ENCODE data around the gene TMEM119. TPM values are rescaled to one million over a fixed set of nuclear protein-coding genes. Genes with fewer than 3 reads are reported as not detected.
A peak's percentile ranks its signal among the peaks of the same experiment; 100 is the strongest.

TMEM119 gene
- total RNA-seq, 1 donor from 2014 or later, result 34.6 TPM

DNA sequence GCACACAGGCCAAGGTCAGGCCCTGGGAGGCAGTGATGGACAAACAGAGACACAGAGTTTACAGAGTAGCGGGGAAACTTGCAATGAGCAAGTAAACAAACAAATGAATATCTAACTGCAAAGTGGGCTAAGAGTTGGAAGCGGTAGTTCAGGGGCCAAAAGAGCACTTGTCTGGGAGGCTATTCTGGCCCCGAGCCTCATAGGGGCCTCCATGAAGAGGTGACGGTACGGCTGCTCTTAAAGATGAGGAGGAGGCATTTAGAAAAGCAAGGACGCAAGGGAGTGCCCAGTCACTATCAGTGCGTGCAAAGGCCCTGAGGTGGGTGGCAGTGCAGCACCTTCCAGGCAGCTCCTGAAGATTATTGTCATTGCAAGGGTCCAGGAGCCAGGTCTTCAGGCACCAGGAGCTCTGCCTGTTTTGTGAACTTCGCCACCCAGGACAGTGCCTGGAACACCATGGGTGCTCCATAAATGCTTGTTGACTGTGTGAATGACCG, 4.4 kb upstream of the TMEM119 start:
- intact Hi-C loops (cut with DNase I), result no loop called here
- Histone ChIP-seq H3K4me1 (peaks cover 8% of the 10 kb centered on the region), H3K36me3 (no peaks in the 10 kb centered on the region), H3K4me3 (no peak overlapping the region), H3K9me3 (no peaks in the 10 kb centered on the region), H3K27me3 (no peaks in the 10 kb centered on the region), H3K27ac (no peak overlapping the region)
- no peak for TF ChIP-seq POLR2AphosphoS5 (IDR thresholded peaks at IDR 0.05; ENCODE audit: insufficient read depth in 1 of 2, low read depth in 1 of 2)
- no peak for TF ChIP-seq POLR2A (IDR thresholded peaks at IDR 0.05)
- TF ChIP-seq, protein P1, sequence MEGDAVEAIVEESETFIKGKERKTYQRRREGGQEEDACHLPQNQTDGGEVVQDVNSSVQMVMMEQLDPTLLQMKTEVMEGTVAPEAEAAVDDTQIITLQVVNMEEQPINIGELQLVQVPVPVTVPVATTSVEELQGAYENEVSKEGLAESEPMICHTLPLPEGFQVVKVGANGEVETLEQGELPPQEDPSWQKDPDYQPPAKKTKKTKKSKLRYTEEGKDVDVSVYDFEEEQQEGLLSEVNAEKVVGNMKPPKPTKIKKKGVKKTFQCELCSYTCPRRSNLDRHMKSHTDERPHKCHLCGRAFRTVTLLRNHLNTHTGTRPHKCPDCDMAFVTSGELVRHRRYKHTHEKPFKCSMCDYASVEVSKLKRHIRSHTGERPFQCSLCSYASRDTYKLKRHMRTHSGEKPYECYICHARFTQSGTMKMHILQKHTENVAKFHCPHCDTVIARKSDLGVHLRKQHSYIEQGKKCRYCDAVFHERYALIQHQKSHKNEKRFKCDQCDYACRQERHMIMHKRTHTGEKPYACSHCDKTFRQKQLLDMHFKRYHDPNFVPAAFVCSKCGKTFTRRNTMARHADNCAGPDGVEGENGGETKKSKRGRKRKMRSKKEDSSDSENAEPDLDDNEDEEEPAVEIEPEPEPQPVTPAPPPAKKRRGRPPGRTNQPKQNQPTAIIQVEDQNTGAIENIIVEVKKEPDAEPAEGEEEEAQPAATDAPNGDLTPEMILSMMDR (IDR thresholded peaks at IDR 0.05), result no peak
- no peak for DNase-seq (ENCODE audit: extremely low spot score in 2 of 2)

DNA sequence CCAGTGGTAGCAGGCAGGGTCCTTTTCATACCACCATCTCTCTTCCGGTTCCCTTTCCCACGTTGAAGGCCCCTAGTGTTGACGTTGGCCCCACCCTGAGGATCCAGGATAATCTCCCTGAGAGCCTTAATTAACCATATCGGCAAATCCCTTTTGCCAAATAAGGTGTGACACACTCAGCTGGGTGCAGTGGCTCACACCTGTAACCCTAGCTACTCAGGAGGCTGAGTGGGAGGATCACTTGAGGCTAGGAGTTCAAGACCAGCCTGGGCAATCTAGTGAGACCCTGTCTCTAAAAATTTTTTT, 2.8 kb upstream of the TMEM119 start:
- no peak overlapping the region for H3K4me3 ChIP-seq
- H3K9me3 ChIP-seq, result no peaks in the 10 kb centered on the region
- no peak for DNase-seq (ENCODE audit: extremely low spot score in 2 of 2)
- peaks cover 23% of the 10 kb centered on the region for H3K4me1 ChIP-seq
- H3K36me3 ChIP-seq, result no peaks in the 10 kb centered on the region
- intact Hi-C loops (cut with DNase I), result no loop called here
- H3K27ac ChIP-seq, result no peak overlapping the region
- no peak for TF ChIP-seq POLR2A (IDR thresholded peaks at IDR 0.05)
- TF ChIP-seq POLR2AphosphoS5 (IDR thresholded peaks at IDR 0.05; ENCODE audit: insufficient read depth in 1 of 2, low read depth in 1 of 2), result no peak
- TF ChIP-seq, protein P1 (IDR thresholded peaks at IDR 0.05), result no peak
- no peaks in the 10 kb centered on the region for H3K27me3 ChIP-seq

DNA sequence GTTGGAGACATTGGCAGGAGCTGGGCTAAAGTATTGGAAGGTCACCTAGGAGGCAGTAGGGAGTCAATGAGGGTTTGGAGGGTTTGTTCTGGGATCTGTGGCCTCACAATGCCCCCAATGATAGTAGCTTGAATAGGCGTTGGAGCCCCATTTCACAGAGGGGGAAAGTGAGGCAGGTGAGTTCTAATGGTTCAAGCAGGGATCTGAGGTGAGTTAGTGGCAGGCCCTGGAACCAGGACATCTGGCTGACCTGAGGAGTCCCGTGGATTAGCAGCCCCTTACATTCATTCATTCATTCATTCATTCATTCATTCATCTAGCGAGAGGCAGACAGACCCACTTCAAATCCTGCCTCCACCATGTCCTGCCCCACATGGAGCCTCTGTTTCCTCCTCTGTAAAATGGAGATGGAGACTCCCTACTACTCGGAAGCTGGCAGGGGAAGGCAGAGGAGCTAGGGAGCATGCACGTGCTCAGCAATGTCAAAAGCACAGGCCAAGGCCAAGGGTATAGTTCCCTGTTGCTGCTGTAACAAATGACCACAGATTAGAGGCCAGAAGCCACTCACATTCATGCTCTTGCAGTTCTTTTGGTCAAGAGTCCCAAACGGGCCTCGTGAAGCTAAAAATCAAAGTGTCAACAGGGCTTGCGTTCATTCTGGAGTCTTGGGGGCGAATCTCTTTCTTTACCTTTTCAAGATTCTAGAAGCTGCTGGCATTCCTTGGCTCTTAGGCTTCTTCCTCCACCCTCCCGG, 2.2 kb upstream of the TMEM119 start:
- intact Hi-C loops (cut with DNase I), result no loop called here
- H3K27ac ChIP-seq, result no peak overlapping the region

DNA sequence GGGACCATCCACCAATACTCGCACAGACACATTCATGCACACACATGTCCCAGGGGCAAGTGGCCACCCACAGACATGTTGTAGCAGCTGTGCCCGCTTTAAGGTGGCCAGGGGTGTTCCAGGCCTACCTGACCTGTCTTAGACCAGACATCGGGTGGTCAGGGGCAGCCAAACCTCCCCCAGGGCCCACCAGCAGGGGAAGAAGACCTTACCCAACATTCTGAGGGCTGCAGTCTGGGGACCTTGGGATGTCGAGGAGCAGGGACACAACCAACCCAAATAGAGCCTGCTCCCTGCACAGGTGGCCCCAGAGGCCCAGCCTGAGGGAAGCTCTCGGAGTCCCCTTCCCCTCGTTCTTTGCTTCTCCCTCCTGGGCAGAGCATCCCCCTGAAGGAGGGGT, 1.7 kb upstream of the TMEM119 start:
- DNase-seq (ENCODE audit: extremely low spot score in 2 of 2), result no peak
- Histone ChIP-seq H3K36me3 (no peaks in the 10 kb centered on the region), H3K4me1 (peaks cover 25% of the 10 kb centered on the region), H3K27me3 (no peaks in the 10 kb centered on the region), H3K9me3 (no peaks in the 10 kb centered on the region), H3K27ac (no peak overlapping the region), H3K4me3 (no peak overlapping the region)
- intact Hi-C loops (cut with DNase I), result no loop called here
- no peak for TF ChIP-seq POLR2AphosphoS5 (IDR thresholded peaks at IDR 0.05; ENCODE audit: insufficient read depth in 1 of 2, low read depth in 1 of 2)
- TF ChIP-seq POLR2A (IDR thresholded peaks at IDR 0.05), result no peak
- TF ChIP-seq, protein P1 (IDR thresholded peaks at IDR 0.05), result no peak

More for the DNA sequence above, 2.2 kb upstream of the TMEM119 start:
- H3K27me3 ChIP-seq, result no peaks in the 10 kb centered on the region
- H3K4me3 ChIP-seq, result no peak overlapping the region
- DNase-seq (ENCODE audit: extremely low spot score in 2 of 2), result no peak
- H3K4me1 ChIP-seq, result peaks cover 25% of the 10 kb centered on the region
- no peaks in the 10 kb centered on the region for H3K9me3 ChIP-seq
- H3K36me3 ChIP-seq, result no peaks in the 10 kb centered on the region
- TF ChIP-seq, protein P1 (IDR thresholded peaks at IDR 0.05), result no peak
- TF ChIP-seq POLR2AphosphoS5 (IDR thresholded peaks at IDR 0.05; ENCODE audit: insufficient read depth in 1 of 2, low read depth in 1 of 2) (no peak), POLR2A (IDR thresholded peaks at IDR 0.05) (no peak)

DNA sequence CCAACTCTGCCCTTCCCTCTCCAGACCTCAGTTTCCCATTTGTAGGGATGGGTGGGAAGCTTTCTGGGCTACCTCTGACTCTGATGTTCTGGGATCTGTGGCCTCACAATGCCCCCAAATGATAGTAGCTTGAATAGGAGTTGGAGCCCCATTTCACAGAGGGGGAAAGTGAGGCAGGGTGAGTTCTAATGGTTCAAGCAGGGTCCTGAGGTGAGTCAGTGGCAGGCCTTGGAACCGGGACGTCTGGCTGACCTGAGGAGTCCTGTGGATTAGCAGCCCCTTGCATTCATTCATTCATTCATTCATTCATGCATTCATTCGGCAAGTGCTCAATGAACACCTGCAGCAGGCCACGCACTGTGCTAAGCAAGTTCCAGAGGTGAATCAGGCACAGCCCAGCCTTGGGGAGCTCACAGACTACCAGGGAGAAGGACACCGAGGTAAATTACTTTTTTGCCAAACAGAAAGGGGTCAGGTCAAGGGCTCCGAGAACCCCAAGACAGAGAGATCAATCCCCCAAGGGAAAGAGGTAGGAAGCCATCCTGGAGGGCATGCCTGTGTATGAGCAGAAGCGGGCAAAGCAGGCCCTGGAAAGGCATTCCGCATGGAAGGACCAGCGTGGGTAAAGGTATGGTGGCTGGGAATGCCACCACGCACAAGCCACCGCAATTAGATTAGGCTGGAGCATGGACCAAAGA, 818 bp upstream of the TMEM119 start:
- intact Hi-C loops (cut with DNase I), result no loop called here
- DNase-seq (ENCODE audit: extremely low spot score in 2 of 2), result no peak
- Histone ChIP-seq H3K36me3 (no peaks in the 10 kb centered on the region), H3K27ac (peak overlapping the region; percentile 86), H3K9me3 (no peaks in the 10 kb centered on the region), H3K27me3 (no peaks in the 10 kb centered on the region), H3K4me1 (peaks cover 25% of the 10 kb centered on the region), H3K4me3 (peak overlapping the region in 1 of 2 donors; percentile 41)
- TF ChIP-seq POLR2AphosphoS5 (IDR thresholded peaks at IDR 0.05; ENCODE audit: insufficient read depth in 1 of 2, low read depth in 1 of 2) (no peak), POLR2A (IDR thresholded peaks at IDR 0.05) (no peak)
- TF ChIP-seq, protein P1 (IDR thresholded peaks at IDR 0.05), result no peak
